ENCODE measurements around the gene C17orf114.

The C17orf114 gene

DNA sequence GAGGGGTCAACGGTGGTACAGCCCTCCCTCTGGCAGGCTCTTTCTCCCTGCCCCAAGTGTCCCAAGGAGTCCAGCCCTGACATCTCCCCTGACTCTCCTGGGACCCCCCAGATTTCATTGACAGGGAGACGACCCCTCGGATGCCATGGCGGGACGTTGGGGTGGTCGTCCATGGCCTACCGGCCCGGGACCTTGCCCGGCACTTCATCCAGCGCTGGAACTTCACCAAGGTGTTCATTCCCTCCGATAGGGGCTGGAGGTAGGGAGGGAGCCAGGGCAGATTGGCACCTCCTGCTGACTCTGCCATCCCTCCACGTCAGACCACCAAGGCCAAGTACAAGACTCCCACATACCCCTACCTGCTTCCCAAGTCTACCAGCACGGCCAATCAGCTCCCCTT lies 14.7 kb upstream of the C17orf114 start:
- Histone ChIP-seq H3K4me3 (ENCODE audit: low read length) (no peak overlapping the region), H3K36me3 (replicated peaks; ENCODE audit: insufficient read depth, low read length) (no peaks in the 10 kb centered on the region), H3K27me3 (replicated peaks; ENCODE audit: insufficient read depth, low read length) (no peaks in the 10 kb centered on the region), H3K4me2 (ENCODE audit: low read depth, low read length) (no peak overlapping the region), H3K27ac (ENCODE audit: low read length) (no peak overlapping the region), H3K9ac (ENCODE audit: low read length) (no peak overlapping the region), H3K4me1 (ENCODE audit: low read length) (no peaks in the 10 kb centered on the region), H3K9me2 (replicated peaks; ENCODE audit: insufficient read depth, low read length) (no peaks in the 10 kb centered on the region), H3K9me3 (replicated peaks; ENCODE audit: insufficient read depth, low read length) (no peaks in the 10 kb centered on the region), H4K20me1 (ENCODE audit: insufficient read depth, low read length) (no peaks in the 10 kb centered on the region), H2AFZ (ENCODE audit: low read length) (no peak overlapping the region), H3F3A (ENCODE audit: insufficient read depth, low read length) (no peaks in the 10 kb centered on the region), H3K79me2 (ENCODE audit: low read length) (no peaks in the 10 kb centered on the region)
- no peak for TF ChIP-seq EZH2 (optimal IDR thresholded peaks at IDR 0.05; ENCODE audit: low read depth, low read length)
- TF ChIP-seq EZH2phosphoT487 (IDR thresholded peaks at IDR 0.05; ENCODE audit: low read length): no peak
- TF ChIP-seq, protein P1, sequence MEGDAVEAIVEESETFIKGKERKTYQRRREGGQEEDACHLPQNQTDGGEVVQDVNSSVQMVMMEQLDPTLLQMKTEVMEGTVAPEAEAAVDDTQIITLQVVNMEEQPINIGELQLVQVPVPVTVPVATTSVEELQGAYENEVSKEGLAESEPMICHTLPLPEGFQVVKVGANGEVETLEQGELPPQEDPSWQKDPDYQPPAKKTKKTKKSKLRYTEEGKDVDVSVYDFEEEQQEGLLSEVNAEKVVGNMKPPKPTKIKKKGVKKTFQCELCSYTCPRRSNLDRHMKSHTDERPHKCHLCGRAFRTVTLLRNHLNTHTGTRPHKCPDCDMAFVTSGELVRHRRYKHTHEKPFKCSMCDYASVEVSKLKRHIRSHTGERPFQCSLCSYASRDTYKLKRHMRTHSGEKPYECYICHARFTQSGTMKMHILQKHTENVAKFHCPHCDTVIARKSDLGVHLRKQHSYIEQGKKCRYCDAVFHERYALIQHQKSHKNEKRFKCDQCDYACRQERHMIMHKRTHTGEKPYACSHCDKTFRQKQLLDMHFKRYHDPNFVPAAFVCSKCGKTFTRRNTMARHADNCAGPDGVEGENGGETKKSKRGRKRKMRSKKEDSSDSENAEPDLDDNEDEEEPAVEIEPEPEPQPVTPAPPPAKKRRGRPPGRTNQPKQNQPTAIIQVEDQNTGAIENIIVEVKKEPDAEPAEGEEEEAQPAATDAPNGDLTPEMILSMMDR (IDR thresholded peaks at IDR 0.05; ENCODE audit: low read length): no peak
- no peak for DNase-seq

DNA sequence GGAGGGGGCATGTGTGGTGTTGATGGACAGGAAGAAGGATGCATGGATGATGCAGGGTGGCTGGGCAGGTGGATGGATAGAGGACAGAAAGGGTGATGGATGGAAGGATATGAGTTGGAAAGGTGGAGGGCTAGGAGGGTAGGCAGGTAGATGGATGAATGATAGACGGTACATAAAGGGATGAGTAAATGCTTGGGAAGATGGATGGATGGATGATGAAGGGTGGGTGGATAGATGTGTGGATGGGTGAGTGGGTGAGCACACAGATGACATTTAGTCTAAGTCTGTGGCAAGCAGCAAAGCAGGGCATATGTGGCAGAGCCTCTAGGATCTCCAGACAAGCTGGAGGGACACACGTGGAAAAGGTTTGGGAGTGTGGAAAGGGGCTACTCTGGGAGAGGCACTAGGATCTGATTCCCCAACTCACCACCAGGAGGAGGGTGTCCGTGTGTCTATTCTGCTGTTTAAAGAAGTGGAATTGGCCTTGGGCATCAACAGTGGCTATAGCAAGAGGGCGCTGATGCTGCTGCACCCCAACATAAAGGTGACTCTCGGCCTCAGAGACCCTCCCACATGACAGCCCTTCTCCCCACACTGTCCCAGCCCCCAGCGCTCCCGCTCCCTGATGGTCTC lies 13.0 kb upstream of the C17orf114 start:
- Histone ChIP-seq H3K79me2 (ENCODE audit: low read length) (no peaks in the 10 kb centered on the region), H3K4me1 (ENCODE audit: low read length) (no peaks in the 10 kb centered on the region)
- no peak for DNase-seq

DNA sequence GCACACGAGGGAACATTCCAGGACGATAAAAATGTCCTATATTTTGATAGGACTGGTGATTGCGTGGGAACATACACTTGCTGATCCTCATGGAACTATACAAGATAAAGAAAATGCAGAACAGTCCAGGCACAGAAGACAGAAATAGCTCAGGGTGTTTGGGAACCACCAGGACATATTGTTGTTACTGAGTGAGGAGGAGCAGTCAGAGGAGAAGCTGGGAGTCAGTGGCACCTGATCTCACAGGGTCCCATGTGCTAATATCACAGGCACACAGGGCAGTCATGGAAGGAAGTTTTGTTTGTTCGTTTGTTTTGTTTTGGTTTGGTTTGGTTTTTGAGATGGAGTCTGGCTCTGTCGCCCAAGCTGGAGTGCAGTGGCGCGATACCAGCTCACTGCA lies 10.6 kb upstream of the C17orf114 start:
- Histone ChIP-seq H3K27me3 (replicated peaks; ENCODE audit: insufficient read depth, low read length) (no peaks in the 10 kb centered on the region), H3K79me2 (ENCODE audit: low read length) (no peaks in the 10 kb centered on the region), H4K20me1 (ENCODE audit: insufficient read depth, low read length) (no peaks in the 10 kb centered on the region), H3K9me2 (replicated peaks; ENCODE audit: insufficient read depth, low read length) (no peaks in the 10 kb centered on the region), H3K9ac (ENCODE audit: low read length) (no peak overlapping the region), H3K36me3 (replicated peaks; ENCODE audit: insufficient read depth, low read length) (no peaks in the 10 kb centered on the region), H2AFZ (ENCODE audit: low read length) (no peak overlapping the region), H3F3A (ENCODE audit: insufficient read depth, low read length) (no peaks in the 10 kb centered on the region), H3K9me3 (replicated peaks; ENCODE audit: insufficient read depth, low read length) (no peaks in the 10 kb centered on the region), H3K4me1 (ENCODE audit: low read length) (no peaks in the 10 kb centered on the region), H3K4me3 (ENCODE audit: low read length) (no peak overlapping the region), H3K27ac (ENCODE audit: low read length) (no peak overlapping the region), H3K4me2 (ENCODE audit: low read depth, low read length) (no peak overlapping the region)
- TF ChIP-seq EZH2 (optimal IDR thresholded peaks at IDR 0.05; ENCODE audit: low read depth, low read length) (no peak), EZH2phosphoT487 (IDR thresholded peaks at IDR 0.05; ENCODE audit: low read length) (no peak)
- TF ChIP-seq, protein P1 (IDR thresholded peaks at IDR 0.05; ENCODE audit: low read length): no peak
- DNase-seq: no peak

More for the DNA sequence above, 13.0 kb upstream of the C17orf114 start:
- Histone ChIP-seq H3K4me2 (ENCODE audit: low read depth, low read length) (no peak overlapping the region), H3K36me3 (replicated peaks; ENCODE audit: insufficient read depth, low read length) (no peaks in the 10 kb centered on the region), H2AFZ (ENCODE audit: low read length) (no peak overlapping the region), H3F3A (ENCODE audit: insufficient read depth, low read length) (no peaks in the 10 kb centered on the region), H3K27ac (ENCODE audit: low read length) (no peak overlapping the region), H3K9me3 (replicated peaks; ENCODE audit: insufficient read depth, low read length) (no peaks in the 10 kb centered on the region), H4K20me1 (ENCODE audit: insufficient read depth, low read length) (no peaks in the 10 kb centered on the region), H3K4me3 (ENCODE audit: low read length) (no peak overlapping the region), H3K9ac (ENCODE audit: low read length) (no peak overlapping the region), H3K27me3 (replicated peaks; ENCODE audit: insufficient read depth, low read length) (no peaks in the 10 kb centered on the region), H3K9me2 (replicated peaks; ENCODE audit: insufficient read depth, low read length) (no peaks in the 10 kb centered on the region)
- TF ChIP-seq, protein P1 (IDR thresholded peaks at IDR 0.05; ENCODE audit: low read length): no peak
- TF ChIP-seq EZH2phosphoT487 (IDR thresholded peaks at IDR 0.05; ENCODE audit: low read length): no peak
- TF ChIP-seq EZH2 (optimal IDR thresholded peaks at IDR 0.05; ENCODE audit: low read depth, low read length): no peak

All from MM.1S (cell line).